SH-SY5Y (cell line): ENCODE measurements around the gene CXCL14.

Experiments
- GATA2 ChIP-seq: IDR thresholded peaks from 2 replicates; pipeline ENCODE4 v1.6.1; 2011; ENCODE audit warnings: mild to moderate bottlenecking, low read depth, low read length
- GATA3 ChIP-seq: IDR thresholded peaks from 2 replicates; pipeline ENCODE4 v1.6.1; 2011; ENCODE audit warnings: low read depth, mild to moderate bottlenecking, low read length, moderate library complexity

- TF ChIP-seq GATA2 = no peak
- no peak for TF ChIP-seq GATA3
Observed at GRCh38 chr5:135606431-135606830, 27.6 kb upstream of the CXCL14 start.
